Inferior parietal cortex (tissue), 1 donor: Measurements from ENCODE around the gene EHBP1L1.

Experiments used
- DNase-seq: peaks from one replicate; pipeline ENCODE4 v3.0.0-alpha.2; 2016; ENCODE audit errors: extremely low spot score

Gene EHBP1L1

GRCh38 chr11:65595131-65595530 lies 19.3 kb downstream of the EHBP1L1 start:
- DNase-seq = no peak

GRCh38 chr11:65595543-65596281 lies 19.9 kb downstream of the EHBP1L1 start, which contains the start of gene KCNK7:
Gene KCNK7, minus strand, starts transcription at chr11:65595800. Its CDS starts 28 bp downstream, at chr11:65595772.
- no peak for DNase-seq

DNA sequence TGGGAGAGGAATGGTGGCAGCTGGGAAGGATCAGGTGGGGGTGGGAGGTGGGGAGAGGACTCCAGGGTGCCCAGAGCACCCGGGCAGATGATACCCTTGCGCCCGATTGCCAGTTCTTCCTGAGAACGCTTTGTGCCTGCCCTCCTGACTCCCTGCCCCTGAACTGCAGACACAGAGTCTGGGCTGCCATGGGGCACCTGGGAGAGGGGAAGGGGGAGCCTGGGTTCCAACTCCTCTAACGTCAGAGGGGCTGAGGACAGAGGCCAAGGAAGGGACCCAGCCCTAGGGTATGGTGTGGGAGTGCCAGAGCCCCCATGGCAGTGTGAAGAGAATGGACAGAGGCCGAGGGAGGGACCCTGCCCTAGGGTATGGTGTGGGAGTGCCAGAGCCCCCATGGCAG lies 20.7 kb downstream of the EHBP1L1 start:
- no peak for DNase-seq

GRCh38 chr11:65598258-65598699 lies 22.4 kb downstream of the EHBP1L1 start:
- DNase-seq = no peak

DNA sequence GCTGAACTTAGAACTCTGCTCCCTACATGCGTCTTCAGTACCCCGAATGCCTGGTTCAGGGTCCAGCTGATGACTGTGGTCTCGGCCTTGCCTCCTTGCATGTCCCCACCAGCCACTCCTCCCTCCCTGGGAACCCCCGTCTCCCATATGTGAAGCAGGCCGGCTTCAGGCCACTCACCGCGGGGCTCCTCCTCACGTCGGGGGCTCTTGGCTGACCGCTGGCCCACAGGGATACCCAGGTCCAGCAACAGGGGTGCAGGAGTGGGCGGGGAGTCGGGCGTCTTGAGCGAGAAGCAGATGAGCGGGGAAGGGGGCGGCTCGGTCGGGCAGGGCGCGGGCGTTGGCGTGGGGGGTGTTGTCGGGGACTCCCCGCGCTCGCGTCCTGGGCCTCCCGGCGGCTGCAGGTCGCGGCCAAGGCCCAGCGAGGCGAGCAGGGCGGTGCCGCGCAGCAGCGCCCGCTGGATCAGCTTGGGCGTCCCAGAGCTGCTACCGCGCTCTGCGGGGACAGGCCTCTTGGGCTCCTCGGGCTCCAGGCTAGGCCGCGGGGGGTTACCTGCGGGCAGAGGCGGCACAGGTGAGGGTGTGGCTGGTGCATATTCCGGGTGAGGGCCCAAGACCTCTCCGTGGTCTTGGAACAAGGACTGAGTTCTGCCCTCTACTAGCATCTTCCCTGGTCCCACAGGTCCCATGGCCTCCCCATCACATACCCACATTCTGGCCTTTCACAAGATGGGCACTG lies 23.5 kb downstream of the EHBP1L1 start:
- no peak for DNase-seq

DNA sequence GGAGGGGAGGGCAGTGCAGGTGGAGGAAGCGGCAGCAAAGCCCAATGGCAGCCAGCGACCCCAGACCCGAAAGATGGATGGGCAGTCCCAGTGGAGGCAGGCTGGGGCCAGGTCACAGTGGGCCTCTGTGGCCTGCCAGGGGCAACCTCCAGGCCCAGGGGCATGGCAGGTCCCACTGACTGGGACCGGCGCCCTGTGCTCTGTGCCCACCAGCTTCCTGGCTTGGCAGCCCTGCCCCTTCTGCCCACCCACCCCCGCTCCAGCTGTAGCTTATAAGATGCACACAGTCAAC lies 24.0 kb downstream of the EHBP1L1 start:
- DNase-seq = no peak

GRCh38 chr11:65604258-65604657 lies 28.4 kb downstream of the EHBP1L1 start:
- DNase-seq = no peak

DNA sequence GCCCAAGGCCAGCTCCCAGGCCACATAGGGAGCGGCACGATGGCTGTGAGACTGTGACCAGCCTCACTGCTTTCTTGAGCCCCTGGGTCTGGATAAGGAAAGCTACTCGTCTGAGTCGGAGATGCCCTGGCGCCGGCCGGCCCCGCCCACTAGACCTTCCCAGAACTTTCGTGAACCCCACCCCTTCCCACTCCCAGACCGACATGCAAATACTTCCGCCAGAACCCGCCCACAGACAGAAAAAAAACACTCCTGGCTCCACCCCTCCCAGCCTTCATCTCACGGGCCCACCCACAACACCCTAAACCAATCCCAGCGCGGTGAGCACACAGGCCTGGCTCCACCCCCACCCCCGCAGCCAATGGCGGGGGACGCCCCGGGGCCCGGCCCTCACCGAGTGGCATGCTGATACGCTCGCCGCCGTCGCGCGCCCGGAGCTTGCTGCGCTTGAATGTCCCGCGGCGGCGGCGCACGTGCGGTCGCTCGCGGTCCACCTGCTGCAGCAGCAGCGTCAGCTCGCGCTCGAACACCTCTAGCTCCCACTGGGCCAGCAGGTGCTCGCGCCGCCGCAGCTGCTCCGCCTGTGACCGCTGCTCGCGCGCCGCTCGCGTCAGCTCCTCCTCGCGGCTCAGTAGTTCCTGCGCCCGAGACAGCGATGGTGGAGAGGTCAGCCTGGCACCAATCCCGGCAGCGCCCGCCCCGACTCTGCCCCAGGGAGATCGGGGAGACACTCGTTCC lies 31.2 kb downstream of the EHBP1L1 start:
- DNase-seq = peak; percentile 86

DNA sequence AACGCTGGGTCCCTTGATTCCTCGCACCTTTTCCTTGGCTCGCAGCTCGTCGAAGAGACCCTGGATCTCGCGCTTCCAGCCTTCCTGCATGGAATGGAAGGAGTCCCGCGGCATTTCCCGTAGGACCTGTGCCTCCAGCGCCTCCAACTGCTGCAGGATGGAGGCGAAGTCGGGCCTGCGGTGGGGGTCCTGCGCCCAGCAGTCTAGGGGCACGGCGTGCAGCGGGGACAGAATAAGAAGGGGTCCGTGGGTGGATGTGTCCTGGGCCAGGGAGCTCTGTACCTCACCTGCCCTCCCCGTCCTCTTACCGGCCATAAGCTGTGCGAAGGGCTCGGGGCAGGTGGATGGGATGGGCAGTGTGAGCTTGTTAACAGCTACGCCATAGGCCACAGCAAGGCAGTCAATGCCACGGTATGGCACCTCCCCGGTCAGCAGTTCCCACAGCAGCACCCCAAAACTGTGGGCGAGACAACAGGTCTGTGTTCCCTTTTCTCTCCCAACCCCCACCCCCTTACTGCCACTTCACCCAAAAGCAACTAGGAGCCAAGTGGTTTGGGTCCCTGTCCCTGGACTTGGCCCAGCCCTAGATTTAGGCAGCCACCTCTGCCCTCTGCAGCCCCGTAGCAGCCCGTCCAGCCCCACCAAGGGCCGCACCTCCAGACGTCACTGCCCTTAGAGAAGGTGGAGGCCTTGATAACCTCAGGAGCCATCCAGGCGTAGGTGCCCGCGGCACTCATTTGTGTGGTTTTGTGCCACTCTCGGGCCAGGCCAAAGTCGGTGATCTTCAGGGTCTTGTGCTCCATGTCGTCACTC lies 32.0 kb downstream of the EHBP1L1 start:
- DNase-seq = no peak

- no peak for DNase-seq
Observed at GRCh38 chr11:65609229-65609628, 33.4 kb downstream of the EHBP1L1 start.

GRCh38 chr11:65609665-65610064 lies 33.8 kb downstream of the EHBP1L1 start:
- no peak for DNase-seq

DNA sequence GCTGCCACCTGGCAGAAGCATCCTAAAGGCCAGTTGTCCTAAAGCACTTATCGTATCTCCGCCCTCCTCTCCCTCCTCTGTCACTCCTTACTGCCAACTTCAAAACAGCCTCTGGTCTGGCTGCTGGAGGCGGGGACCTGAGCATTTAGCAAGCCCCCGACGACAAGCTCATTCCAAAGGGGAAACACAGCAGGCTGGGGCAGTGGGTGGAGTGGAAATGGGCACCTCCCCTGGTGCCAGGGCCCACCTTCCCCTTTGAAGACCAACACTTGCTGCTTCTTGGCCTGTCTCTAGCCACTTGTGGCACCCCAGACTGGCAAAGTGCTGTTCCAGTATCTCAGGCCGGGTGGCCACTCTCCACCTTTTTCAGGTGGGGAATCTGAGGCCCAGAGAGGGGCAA lies 34.6 kb downstream of the EHBP1L1 start:
- DNase-seq = no peak

GRCh38 chr11:65611028-65611757 lies 35.3 kb downstream of the EHBP1L1 start:
- peak; percentile 62 for DNase-seq

- DNase-seq = no peak
Observed at GRCh38 chr11:65611758-65612603, 36.1 kb downstream of the EHBP1L1 start.

- no peak for DNase-seq
Observed at GRCh38 chr11:65612691-65613090, 36.8 kb downstream of the EHBP1L1 start.

DNA sequence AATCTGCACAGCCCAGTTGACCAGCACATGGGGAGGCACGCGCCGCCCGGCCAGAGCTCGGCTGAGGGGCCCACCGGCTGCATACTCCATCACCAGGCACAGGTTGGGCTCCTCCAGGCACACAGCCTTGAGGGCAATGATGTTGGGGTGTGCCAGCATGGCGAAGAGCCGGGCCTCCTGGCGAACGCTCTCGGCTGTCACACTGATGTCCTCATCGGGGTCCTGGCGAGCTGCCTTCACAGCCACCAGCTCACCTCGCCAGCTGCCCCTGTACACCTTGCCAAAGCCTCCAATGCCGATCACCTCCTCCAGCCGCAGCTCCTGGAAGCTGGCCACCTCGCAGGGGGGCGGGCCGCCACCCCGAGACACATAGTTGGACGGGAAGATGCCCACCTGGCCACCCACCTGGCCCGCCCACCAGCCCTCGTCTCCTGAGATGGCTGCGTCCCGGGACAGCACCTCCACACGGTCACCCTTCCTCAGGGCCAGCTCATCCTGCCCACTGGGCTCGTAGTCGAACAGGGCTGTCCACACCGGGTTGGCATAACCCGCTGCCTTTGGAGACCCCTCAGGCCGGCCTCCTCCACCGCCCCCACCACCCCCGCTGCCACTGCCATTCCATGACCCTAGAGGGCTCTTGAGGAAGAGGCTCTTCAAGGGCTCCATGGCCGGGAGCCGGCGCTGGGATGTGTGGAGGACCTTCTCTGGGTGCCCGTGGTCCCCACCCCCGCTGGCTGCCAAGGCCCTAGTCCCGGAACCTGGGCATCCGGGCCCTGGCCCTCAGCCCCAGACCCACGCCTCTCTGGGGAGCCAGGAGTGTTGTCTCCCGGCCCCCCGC lies 37.5 kb downstream of the EHBP1L1 start:
- DNase-seq = no peak

DNA sequence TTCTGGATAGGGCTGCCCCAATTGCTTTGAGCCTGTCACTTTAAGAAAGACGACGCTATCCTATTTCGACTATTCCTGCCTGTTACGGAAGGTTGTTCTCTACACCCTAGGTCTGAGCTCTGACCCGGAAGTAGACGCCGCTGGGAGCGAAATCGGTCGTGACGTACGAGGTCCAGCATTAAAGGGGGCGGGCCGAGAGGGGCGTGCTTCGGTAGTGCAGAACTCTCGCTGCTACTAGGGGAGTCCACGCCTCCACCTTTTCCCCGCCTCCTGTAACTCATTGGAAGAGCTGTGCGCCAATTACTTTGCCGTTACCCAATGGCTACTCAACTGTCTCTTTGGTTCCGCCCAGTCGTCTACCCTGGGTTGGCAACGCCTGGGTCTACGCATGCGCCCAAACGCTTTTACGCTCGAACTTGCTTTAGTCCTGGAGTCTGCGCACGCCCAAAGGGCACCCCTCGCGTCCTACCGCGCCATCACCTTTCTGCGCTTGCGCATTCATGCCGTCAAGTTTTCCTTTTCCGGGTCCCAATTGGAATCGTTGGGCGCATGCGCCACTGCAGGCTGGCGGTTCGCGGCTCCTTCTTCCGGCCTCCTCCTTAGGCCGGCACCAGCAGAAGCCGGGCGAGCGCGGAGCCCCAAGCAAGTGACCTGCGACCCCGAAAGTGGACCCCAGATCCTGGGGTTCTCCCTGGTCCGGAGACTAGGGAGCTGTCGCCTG lies 39.5 kb downstream of the EHBP1L1 start, which contains the start of gene PCNX3:
Gene PCNX3 (plus strand): TSS at position 548 of the 721 bp plus-strand sequence. CDS start 536 bp downstream, outside the sequence.
- peak; percentile 100 for DNase-seq

DNA sequence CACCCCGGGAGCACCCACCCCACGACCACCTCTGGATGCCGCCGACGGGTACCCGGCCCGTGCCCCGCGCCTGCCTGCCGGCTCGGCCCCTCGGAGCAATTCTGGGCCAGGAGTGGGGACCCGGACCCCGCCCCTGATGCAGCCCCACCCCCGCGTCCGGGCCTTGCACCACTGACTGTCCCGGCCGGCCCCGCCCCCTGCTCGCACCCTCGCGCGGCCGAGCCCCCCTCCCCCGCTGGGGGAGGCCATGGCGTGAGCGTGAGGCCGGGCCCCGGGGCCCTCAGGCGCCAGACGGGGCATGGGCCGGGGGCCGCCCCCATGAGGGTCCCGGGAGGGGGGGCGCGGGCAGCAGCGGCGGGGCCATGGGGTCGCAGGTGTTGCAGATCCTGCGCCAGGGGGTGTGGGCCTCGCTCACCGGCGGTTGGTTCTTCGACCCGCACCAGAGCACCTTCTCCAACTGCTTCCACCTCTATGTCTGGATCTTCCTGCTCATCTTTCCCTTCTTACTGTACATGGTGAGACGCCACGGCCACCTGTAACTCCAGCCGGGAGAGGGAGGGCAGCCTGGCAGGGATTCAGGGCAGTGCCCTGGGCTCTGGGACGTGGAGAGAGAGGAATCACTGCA lies 40.2 kb downstream of the EHBP1L1 start:
- DNase-seq = no peak
